HepG2 (cell line): ENCODE measurements around the gene SLCO1C1. TPM values are rescaled to one million over a fixed set of nuclear protein-coding genes. Genes with fewer than 3 reads are reported as not detected.

Experiments used
- ATAC-seq: fragments of 200-7000 bp; cut with Tn5 transposase; 3 replicates; pipeline ENCODE4 v1.9.1; 2020; ENCODE audit warnings: mild to moderate bottlenecking, moderate library complexity
- Bru-seq: library from RNA; stranded (reverse); fragments of 400-500 nt; gene quantifications from one replicate; lab custom pipeline; 2021; lab: Mats Ljungman, UMichigan
- BruChase-seq, 2 experiments: library from RNA; stranded (reverse); fragments of 400-500 nt; gene quantifications; one replicate each; lab custom pipeline; 2021; lab: Mats Ljungman, UMichigan
- BruUV-seq: library from RNA; stranded (reverse); fragments of 400-500 nt; replicated peaks from 2 replicates; lab custom pipeline; 2021; lab: Mats Ljungman, UMichigan
- CTCF ChIA-PET: fragments of 300-600 bp; formaldehyde crosslinking; extraction: SDS; loops from one replicate; lab custom pipeline; 2021; ENCODE audit warnings: low total read pairs, inconsistent platforms, low intra/inter-chr PET ratio; lab: Yijun Ruan, JAX
- POLR2A ChIA-PET: fragments of 350-600 bp; sonication (Branson Sonifier 250); formaldehyde crosslinking; loops from one replicate; lab custom pipeline; 2020; ENCODE audit warnings: antibody characterized with exemption, inconsistent platforms; lab: Yijun Ruan, JAX
- DNase-seq: peaks from one replicate; pipeline ENCODE4 v3.0.0-alpha.2; 2015; ENCODE audit warnings: low spot score
- FAIRE-seq: peaks from 3 replicates; lab custom pipeline; 2011; peaks lifted over from hg19 to GRCh38; lab: Jason Lieb, UNC
- H2AFZ ChIP-seq: one replicate; pipeline ENCODE4 v1.6.1; 2011; ENCODE audit warnings: low read length, inconsistent platforms
- H3K27ac ChIP-seq: fragments of 300-600 bp; 3 replicates; pipeline ENCODE4 v1.8.0; 2011; ENCODE audit warnings: mixed run types, mild to moderate bottlenecking, mixed read lengths, low read length, inconsistent platforms; ENCODE audit not compliant: insufficient read depth; ENCODE audit errors: extremely low read length
- H3K27me3 ChIP-seq, 2 experiments: fragments of 200-600 bp in 1 of 2; 2 replicates in 1 of 2; 3 replicates in 1 of 2; pipeline versions ENCODE4 v1.6.0 to v1.8.0; 2011; ENCODE audit warnings: low read length in 2 of 2, mild to moderate bottlenecking in 2 of 2, moderate library complexity in 2 of 2, inconsistent platforms in 1 of 2; ENCODE audit not compliant: insufficient read depth in 2 of 2, control insufficient read depth in 1 of 2
- H3K36me3 ChIP-seq, 2 experiments: fragments of 200-600 bp in 1 of 2; replicated peaks in 1 of 2; 2 replicates in 1 of 2; 3 replicates in 1 of 2; pipeline versions ENCODE4 v1.5.1 to v1.8.0; 2011; ENCODE audit warnings: low read length in 2 of 2, inconsistent platforms in 1 of 2; ENCODE audit not compliant: insufficient read depth in 2 of 2, control insufficient read depth in 1 of 2
- H3K4me1 ChIP-seq: 2 replicates; pipeline ENCODE4 v1.5.1; 2012; ENCODE audit warnings: low read length, inconsistent platforms; ENCODE audit not compliant: insufficient read depth
- H3K4me2 ChIP-seq: 2 replicates; pipeline ENCODE4 v1.6.0; 2011; ENCODE audit warnings: low read depth, low read length, inconsistent platforms
- H3K4me3 ChIP-seq, 3 experiments: fragments of 200-600 bp in 1 of 3; sonication (generic), shearing (Covaris generic) in 1 of 3; replicated peaks in 1 of 3; 2 replicates each; pipeline ENCODE4 v1.5.1; 2011 to 2016; ENCODE audit warnings: low read length in 3 of 3, inconsistent platforms in 2 of 3, low read depth in 2 of 3, mild to moderate bottlenecking in 2 of 3, control low read depth in 1 of 3, mixed read lengths in 1 of 3; ENCODE audit not compliant: insufficient read depth in 1 of 3
- H3K79me2 ChIP-seq: one replicate; pipeline ENCODE4 v1.6.1; 2011; ENCODE audit warnings: low read length, inconsistent platforms; ENCODE audit not compliant: insufficient read depth
- H3K9ac ChIP-seq: 2 replicates; pipeline ENCODE4 v1.6.0; 2011; ENCODE audit warnings: mild to moderate bottlenecking, low read depth, low read length, inconsistent platforms; ENCODE audit not compliant: insufficient read depth
- H3K9me3 ChIP-seq: 2 replicates; pipeline ENCODE4 v1.5.1; 2012; ENCODE audit warnings: mild to moderate bottlenecking, low read length
- H4K20me1 ChIP-seq: 2 replicates; pipeline ENCODE4 v1.6.0; 2011; ENCODE audit warnings: inconsistent platforms, mild to moderate bottlenecking, low read length, moderate library complexity; ENCODE audit not compliant: insufficient read depth
- ATRX ChIP-seq: sonication (generic); formaldehyde crosslinking; IDR thresholded peaks from 2 replicates; pipeline ENCODE4 v1.4.0; 2020; ENCODE audit warnings: missing genetic modification reagents, borderline replicate concordance
- KIAA2018 ChIP-seq: sonication (generic); formaldehyde crosslinking; IDR thresholded peaks from 2 replicates; pipeline ENCODE4 v1.5.0; 2020; ENCODE audit warnings: mild to moderate bottlenecking, missing genetic modification reagents, borderline replicate concordance
- MLLT10 ChIP-seq: sonication (generic); formaldehyde crosslinking; IDR thresholded peaks from 2 replicates; pipeline ENCODE4 v1.4.0; 2020; ENCODE audit warnings: missing genetic modification reagents
- PRDM4 ChIP-seq: sonication (generic); formaldehyde crosslinking; IDR thresholded peaks from 2 replicates; pipeline ENCODE4 v1.9.0; 2021; ENCODE audit warnings: missing genetic modification reagents, borderline replicate concordance
- PRPF4 ChIP-seq: fragments of 200-400 bp; formaldehyde crosslinking; IDR thresholded peaks from 2 replicates; pipeline ENCODE4 v1.6.1; 2016; ENCODE audit warnings: low read length, low read depth; ENCODE audit not compliant: poor library complexity, severe bottlenecking
- TOPORS ChIP-seq: sonication (generic); formaldehyde crosslinking; IDR thresholded peaks from 2 replicates; pipeline ENCODE4 v1.8.0; 2023; ENCODE audit warnings: mild to moderate bottlenecking, missing genetic modification reagents
- ZFP1 ChIP-seq: IDR thresholded peaks from 2 replicates; pipeline ENCODE4 v1.6.1; 2016
- ZNF10 ChIP-seq: sonication (generic); formaldehyde crosslinking; IDR thresholded peaks from 2 replicates; pipeline ENCODE4 v1.4.0; 2020; ENCODE audit warnings: mild to moderate bottlenecking, low read depth, missing genetic modification reagents, borderline replicate concordance
- ZNF550 ChIP-seq: sonication (generic); formaldehyde crosslinking; IDR thresholded peaks from 2 replicates; pipeline ENCODE4 v1.4.0; 2020; ENCODE audit warnings: mild to moderate bottlenecking, missing genetic modification reagents, borderline replicate concordance
- ZNF672 ChIP-seq: sonication (generic); formaldehyde crosslinking; IDR thresholded peaks from 2 replicates; pipeline ENCODE4 v1.8.1; 2022; ENCODE audit warnings: missing genetic modification reagents
- WGBS: methylation state at CpG from one replicate; pipeline ENCODE4 v1.1.6; 2017; ENCODE audit warnings: low lambda C conversion rate; 5-methylcytosine and 5-hydroxymethylcytosine counted together
- in situ Hi-C: cut with HindIII; loops from 2 replicates; pipeline ENCODE4 v1.10.0; 2017; ENCODE audit warnings: low pct_unique_long_range_greater_than_20kb; ENCODE audit not compliant: extremely low pct_ligation_motif_present
- intact Hi-C: fragments of 100-400 bp; cut with micrococcal nuclease; formaldehyde crosslinking; loops from one replicate; pipeline ENCODE4 v1.10.0; 2022; ENCODE audit not compliant: unreplicated experiment
- long read RNA-seq, 2 experiments: library from RNA in 1 of 2; library from polyadenylated mRNA in 1 of 2; stranded (forward) in 1 of 2; unstranded in 1 of 2; transcript quantifications; one replicate each; pipeline ENCODE4 v2.0.0, GENCODE V29; 2019 to 2022
- polyA minus RNA-seq, 3 experiments: library from RNA; depleted of rRNA, polyadenylated mRNA; stranded (reverse); fragments of >200 nt; gene quantifications; 2 replicates each; pipeline ENCODE4 v1.2.3, GENCODE V29; 2011; ENCODE audit warnings: low replicate concordance in 1 of 3
- polyA plus RNA-seq, 8 experiments: library from polyadenylated mRNA; depleted of rRNA in 3 of 8; stranded (reverse) in 7 of 8; unstranded in 1 of 8; fragments of >200 nt; fragmentation: Illumina TruSeq in 4 of 8; extraction: Trizol in 4 of 8; gene quantifications; 2 replicates each; pipeline versions ENCODE4 v1.2.1 to v1.2.3, GENCODE V29; 2011 to 2016; ENCODE audit warnings: low read depth in 4 of 8, missing spikeins in 1 of 8, mixed read lengths in 1 of 8; ENCODE audit not compliant: insufficient read depth in 1 of 8
- total RNA-seq, 5 experiments: library from RNA; depleted of rRNA; stranded (reverse); fragments of >200 nt; fragmentation: Illumina TruSeq; extraction: Trizol; gene quantifications; 2 replicates each; pipeline ENCODE4 v1.2.3, GENCODE V29; 2016; ENCODE audit warnings: low read depth in 1 of 5

SLCO1C1 gene
- not detected in 2 replicates for total RNA-seq (2016; rRNA removed; fragmentation: Illumina TruSeq; extraction: Trizol)
- not detected in 2 replicates for total RNA-seq (2016; cell fraction: cytosol; rRNA removed; fragmentation: Illumina TruSeq; extraction: Trizol; ENCODE audit: low read depth)
- not detected in 2 replicates for total RNA-seq (2016; cell fraction: insoluble cytoplasmic fraction; rRNA removed; fragmentation: Illumina TruSeq; extraction: Trizol)
- total RNA-seq (2016; cell fraction: membrane; rRNA removed; fragmentation: Illumina TruSeq; extraction: Trizol): not detected in 2 replicates
- not detected in 2 replicates for total RNA-seq (2016; cell fraction: nucleus; rRNA removed; fragmentation: Illumina TruSeq; extraction: Trizol)
- not detected in 2 replicates for polyA plus RNA-seq (2011; rRNA removed)
- not detected in 2 replicates for polyA plus RNA-seq (2011; cell fraction: cytosol; rRNA removed)
- polyA plus RNA-seq (2011; cell fraction: nucleus; rRNA removed): not detected in 2 replicates
- polyA plus RNA-seq (2012): not detected in 2 replicates
- not detected in 2 replicates for polyA plus RNA-seq (2016; cell fraction: cytosol; fragmentation: Illumina TruSeq; extraction: Trizol; ENCODE audit: low read depth)
- not detected in 2 replicates for polyA plus RNA-seq (2016; cell fraction: insoluble cytoplasmic fraction; fragmentation: Illumina TruSeq; extraction: Trizol; ENCODE audit: low read depth)
- not detected in 2 replicates for polyA plus RNA-seq (2016; cell fraction: membrane; fragmentation: Illumina TruSeq; extraction: Trizol; ENCODE audit: low read depth)
- not detected in 2 replicates for polyA plus RNA-seq (2016; cell fraction: nucleus; fragmentation: Illumina TruSeq; extraction: Trizol; ENCODE audit: insufficient read depth, low read depth)
- 5.3 TPM in 1 of 2 replicates, not detected in the other for polyA minus RNA-seq (2011; rRNA and poly(A)+ RNA removed; ENCODE audit: low replicate concordance)
- not detected in 2 replicates for polyA minus RNA-seq (2011; cell fraction: cytosol; rRNA and poly(A)+ RNA removed)
- polyA minus RNA-seq (2011; cell fraction: nucleus; rRNA and poly(A)+ RNA removed): not detected in 2 replicates
- percentile 16 among the genes with signal in this experiment for Bru-seq, nascent RNA
- percentile 15 among the genes with signal in this experiment for BruChase-seq, experiment 1, labeled RNA remaining after a 6-hour chase
- percentile 14 among the genes with signal in this experiment for BruChase-seq, experiment 2, labeled RNA remaining after a 2-hour chase
- long read RNA-seq, experiment 1: 0 reads
- long read RNA-seq, experiment 2: 0 reads

GRCh38 chr12:20695232-20695631, at the start of gene SLCO1C1:
Gene SLCO1C1 (plus strand): TSS chr12:20695332. CDS start chr12:20699577, 4,245 bp downstream.
- ATAC-seq: no peak
- no peaks in the 10 kb centered on the region for H3K4me1 ChIP-seq
- H3K36me3 ChIP-seq: no peaks in the 10 kb centered on the region
- no peak within 1 kb of the TSS for H3K27ac ChIP-seq
- DNase-seq: no peak
- in situ Hi-C loops: no loop called here
- intact Hi-C loops: no loop called here
- H4K20me1 ChIP-seq: no peaks in the 10 kb centered on the region
- ChIA-PET POLR2A (no interaction called here), CTCF (no interaction called here)
- no TSS peak for BruUV-seq
- no peak within 1 kb of the TSS for H3K4me2 ChIP-seq
- no peaks in the 10 kb centered on the region for H3K27me3 ChIP-seq
- FAIRE-seq: no peak
- no peak within 1 kb of the TSS for H3K9ac ChIP-seq
- no peak within 1 kb of the TSS for H3K4me3 ChIP-seq
- no peak within 1 kb of the TSS for H2AFZ ChIP-seq
- no peaks in the 10 kb centered on the region for H3K9me3 ChIP-seq
- H3K79me2 ChIP-seq: no peaks in the 10 kb centered on the region
- WGBS: 15% methylated on average over 6 of the region's 6 CpGs
- TF ChIP-seq TOPORS: no peak
- no peak for TF ChIP-seq ZNF10
- no peak for TF ChIP-seq MLLT10
- no peak for TF ChIP-seq PRDM4 (CRISPR knock-in tag)
- no peak for TF ChIP-seq ZFP1 (CRISPR knock-in tag)
- no peak for TF ChIP-seq ZNF672 (CRISPR knock-in tag)
- no peak for TF ChIP-seq ATRX (CRISPR knock-in tag)
- no peak for TF ChIP-seq ZNF550 (CRISPR knock-in tag)
- TF ChIP-seq KIAA2018 (CRISPR knock-in tag): no peak
- no peak for TF ChIP-seq PRPF4
